HG03439 (cell line): ENCODE data around the gene NELFB.
"Not testable (repeated sequence)": the region's sequence is repeated elsewhere in the genome, so short reads cannot be mapped to it uniquely, and the experiment has no call there.

Experiments used
- ATAC-seq: cut with Tn5 transposase; IDR thresholded peaks from one replicate; pipeline ENCODE4 v1.9.1; 2021; ENCODE audit warnings: mild to moderate bottlenecking, moderate library complexity; ENCODE audit not compliant: unreplicated experiment

The NELFB gene

DNA sequence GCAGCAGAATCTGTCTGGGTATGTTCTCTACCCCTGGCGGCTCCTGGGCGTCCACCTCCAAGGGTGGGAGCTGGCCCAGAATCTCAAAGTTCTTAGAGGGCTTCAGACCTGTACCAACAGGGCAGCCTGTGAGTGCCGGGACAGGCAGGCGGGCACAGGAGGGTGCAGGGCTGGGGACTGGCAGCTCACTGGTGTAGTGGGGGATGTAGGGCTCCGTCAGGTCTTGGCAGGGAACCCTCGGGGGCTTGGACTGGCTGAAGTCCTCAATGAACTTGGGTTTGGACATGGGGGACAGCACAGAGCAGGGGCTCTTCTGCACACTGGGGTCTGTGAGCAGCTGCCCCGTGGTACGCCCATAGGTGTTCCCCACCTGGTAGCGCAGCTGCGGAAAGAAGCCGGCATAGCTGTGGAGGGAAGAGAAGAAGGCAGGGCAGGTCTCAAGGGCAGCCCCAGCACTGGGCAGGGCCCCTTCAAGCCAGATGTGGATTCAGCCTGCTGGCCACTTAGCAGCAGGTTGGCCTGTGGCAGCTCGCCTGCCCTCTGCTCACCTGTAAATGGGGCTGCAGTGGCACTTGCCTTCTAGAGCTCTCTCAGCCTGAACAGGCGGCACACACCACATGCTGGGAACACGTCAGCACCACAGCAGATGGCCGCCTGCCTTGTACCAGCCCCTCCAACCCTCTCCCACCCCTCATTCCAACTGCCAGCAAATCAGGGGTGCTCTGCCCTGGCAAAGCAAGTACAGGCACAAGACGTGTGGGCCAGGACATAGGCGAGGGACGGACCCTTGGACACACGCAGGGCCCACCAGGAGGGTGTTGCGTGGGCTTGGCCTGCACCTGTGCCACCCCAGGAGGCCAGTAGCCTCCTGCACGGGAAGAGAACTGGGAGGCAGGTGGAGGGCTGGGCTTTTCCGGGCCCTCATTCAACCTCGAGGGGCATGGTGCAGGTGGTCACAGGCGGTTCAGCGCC, 9.4 kb upstream of the NELFB start:
- ATAC-seq, result no peak

DNA sequence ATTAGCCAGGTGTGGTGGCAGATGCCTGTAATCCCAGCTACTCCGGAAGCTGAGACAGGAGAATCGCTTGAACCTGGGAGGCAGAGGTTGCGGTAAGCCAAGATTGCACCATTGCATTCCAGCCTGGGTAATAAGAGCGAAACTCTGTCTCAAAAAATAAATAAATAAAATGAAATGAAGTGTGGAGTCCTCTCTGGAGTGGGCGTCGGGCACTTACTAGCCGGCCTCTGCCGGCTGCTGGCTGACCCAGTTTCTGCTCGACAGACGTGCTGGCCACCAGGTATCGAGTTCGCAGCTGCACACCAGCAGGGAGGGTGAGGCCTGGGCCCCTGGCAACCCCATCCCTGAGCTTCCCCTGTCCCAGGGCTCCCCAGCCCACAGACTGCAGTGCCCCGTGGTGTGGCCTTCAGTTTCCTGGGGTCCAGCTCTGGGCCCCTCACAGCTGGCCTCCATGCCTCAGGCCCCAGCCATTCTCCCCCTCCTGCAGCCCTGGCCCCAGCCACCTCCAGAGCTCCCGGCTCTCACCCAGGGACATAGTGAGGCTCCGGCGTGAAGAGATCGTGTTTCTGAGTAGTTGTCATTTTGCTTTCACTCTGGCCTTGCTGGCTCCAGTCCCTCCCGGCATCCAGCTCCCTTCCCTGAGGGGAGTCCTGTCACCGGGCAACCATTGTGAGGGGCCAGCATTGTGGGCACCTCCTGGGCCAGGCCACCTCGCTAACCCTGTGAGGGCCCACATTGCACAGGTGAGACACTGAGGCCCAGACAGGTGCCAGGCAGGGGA, 7.8 kb upstream of the NELFB start:
- no peak for ATAC-seq

DNA sequence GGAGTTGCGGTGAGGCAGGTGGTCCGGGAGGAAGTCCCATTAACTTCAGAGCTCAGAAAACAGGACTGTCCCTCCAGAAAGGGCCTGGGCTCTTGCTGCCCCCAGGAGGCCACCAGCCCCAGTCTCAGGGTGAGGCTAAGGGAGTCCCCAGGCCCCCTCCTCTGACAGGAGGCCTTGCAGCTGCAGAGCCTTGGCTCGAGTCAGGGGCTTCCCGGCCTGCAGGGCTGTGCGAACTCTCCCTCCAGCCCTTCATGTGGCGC, 7.3 kb upstream of the NELFB start:
- ATAC-seq, result no peak

DNA sequence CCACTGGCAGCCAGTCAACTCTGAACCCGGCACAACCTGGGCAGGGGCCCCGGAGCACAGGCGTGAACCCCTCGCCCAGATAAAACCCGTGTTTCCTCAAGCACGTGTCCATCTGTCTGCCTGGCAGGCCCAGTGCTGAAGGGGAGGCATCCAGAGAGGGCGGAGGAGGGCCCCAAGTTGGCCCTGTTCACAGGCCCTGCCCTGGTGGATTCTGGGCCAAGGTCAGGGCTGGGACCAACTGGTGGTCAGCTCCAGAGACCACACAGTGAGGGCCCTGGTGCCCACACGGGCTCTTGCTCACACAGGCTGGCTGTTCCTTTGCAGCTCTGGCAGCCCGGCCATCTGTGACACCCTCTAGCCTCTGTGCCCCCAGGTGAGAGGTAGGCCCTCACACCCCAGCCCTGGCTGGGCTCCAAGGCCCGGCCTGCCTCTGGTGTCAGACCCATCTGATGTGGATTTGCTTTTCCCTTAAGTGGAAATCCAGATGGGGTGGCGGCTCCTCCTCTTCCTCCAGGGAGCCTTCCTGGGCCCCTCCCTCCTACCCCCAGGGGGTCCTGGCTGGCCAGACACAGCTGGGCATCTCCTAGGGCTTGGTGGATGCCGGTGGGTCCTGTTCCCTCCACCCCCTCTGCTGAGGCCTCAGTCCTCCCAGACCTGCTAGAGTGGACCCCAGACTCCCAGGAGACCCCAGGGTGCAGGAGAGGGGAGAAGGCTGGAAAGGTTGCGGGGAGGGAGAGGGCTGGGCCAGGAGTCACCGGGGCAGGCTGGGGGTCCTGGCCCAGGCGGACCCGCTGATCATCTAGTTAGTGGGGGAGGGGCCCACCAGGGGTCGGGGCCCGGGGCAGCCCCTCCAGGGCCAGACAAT, 4.6 kb upstream of the NELFB start:
- no peak for ATAC-seq

DNA sequence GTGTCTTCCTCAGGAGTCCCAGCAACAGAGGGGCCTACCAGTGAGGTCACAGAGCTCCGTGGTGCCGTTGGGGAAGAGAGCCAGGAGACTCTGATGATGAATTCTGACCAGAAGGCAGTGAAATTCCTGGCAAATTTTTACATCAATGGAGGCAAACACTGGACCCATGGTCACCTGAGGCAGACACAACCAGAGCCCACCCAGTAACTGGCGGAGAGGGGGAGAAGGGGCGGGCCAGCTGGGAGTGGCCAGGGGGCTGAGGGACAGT, 4.0 kb upstream of the NELFB start, which contains the start of gene STPG3:
Gene STPG3 (plus strand): TSS at position 93 of the 268 bp plus-strand sequence. CDS start 1 bp downstream, at position 94.
- ATAC-seq, result no peak

DNA sequence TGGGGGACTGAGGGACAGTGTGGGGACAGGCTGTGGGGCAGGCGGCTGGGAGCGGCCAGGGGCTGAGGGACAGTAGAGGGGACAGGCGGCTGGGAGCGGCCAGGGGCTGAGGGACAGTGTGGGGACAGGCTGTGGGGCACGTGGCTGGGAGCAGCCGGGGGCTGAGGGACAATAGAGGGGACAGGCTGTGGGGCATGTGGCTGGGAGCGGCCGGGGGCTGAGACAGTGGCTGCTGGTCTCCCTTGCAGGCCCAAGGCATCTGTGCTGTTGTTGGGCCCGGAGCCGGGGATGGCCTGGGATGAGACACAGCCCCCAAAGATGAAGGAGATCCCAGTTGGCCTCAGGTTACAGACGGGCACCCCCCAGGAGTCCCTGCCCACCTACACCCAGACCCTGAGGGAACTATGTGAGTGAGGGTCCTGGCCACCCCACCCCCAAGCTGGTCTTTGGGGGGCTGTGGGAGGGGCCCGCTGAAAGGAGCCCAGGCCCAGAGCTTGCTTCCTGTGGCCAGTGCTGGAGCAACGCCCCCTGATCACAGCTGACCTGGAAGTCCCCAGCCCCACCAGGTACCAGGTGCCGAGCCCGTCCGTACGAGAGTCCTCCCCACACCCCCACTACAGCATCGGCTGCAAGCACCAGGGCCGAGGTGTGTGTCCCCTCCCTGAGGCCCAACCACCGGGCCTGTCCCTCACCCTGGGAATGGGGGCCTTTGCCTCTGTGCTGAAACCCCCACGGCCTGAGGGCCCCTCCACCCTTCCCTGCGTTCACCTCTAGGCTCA, 3.4 kb upstream of the NELFB start:
- ATAC-seq, result no peak

DNA sequence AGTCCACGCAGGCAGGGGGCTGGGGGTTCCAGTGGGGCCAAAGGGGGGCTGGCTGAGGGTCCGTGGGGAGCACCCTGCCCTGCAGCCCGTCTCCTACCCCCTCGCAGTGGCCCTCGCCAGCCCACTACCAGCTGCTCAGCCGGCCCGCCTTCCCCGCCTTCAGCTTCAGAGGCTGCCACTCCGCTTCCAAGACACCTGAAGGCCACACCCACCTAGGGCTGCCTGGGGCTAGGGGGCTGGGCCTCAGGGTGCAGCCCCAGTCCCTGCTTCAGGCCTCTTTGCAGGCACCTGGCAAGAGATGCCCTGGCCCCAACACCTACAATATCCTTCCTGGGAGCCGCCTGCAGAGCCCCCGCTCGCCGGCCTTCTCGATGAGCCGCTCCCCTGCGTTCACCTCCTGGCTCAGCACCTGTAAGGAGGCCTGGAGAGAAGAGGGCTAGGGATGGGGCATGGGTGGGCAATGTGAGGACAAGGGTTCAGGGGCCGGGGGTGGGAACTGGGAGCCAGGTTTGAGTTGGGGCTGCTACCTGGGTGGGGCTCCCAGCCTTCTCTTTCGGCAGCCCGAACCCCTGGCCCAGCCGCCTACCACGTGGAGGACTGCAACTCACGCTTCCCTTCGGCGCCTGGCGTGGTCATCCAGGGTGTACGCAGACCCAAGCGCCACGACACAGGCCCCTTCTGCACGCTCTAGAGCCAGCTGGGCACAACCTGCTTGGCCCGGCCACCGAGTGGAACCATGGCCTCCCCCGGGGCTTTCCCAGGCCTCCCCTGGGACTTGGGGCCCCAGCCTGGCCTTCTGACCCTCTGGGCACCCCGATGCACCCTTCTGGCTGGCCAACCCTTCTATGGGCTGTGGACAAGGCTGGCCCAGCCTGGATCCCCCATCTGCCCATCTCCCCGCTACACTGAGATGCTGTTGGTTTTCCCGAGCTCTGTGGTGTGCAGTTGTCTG, 2.3 kb upstream of the NELFB start:
- ATAC-seq, result no peak

DNA sequence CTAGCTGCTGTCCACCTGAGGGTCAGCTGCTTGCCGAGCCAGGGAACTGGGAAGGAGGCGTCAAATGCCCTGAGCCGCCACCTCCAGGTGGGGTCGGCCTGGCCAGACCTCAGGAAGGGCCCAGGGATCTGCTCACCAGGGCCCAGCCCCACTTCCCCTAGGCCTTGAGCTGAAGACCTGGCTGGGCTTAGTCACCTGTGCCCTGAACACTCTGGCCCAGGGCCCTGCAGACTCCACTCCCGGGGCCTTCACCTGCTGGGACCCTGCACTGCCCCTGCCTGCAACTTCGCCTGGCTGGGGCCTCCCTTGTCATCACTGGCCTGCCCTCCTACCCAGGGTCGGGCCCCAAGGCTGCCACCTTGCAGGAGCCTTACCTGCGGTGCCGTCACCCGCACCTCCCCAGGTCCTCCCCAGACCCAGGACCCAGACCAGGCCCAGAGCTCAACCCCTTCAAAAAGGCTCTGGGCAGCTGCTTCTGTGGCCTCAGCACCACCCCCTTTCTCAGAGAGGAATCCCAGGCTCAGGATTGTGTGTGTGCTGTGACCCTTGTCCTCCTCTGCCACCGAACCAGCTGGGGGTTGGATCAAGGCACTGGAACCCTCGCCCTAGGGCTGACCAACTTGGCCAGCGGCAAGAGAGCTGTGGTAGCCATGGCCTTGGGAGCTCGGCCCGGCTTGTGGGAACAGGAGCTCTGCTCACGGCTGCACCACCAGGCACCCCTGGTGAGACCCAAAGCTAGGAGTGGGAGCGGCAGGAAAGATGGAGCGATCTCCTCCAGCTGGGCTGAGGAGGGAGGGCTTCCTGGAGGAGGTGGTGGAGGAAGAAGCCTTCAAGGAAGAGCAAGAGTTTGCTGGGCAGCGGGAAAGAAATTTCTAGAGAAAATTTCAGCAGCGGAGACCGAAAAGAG, 1.2 kb upstream of the NELFB start:
- no peak for ATAC-seq

DNA sequence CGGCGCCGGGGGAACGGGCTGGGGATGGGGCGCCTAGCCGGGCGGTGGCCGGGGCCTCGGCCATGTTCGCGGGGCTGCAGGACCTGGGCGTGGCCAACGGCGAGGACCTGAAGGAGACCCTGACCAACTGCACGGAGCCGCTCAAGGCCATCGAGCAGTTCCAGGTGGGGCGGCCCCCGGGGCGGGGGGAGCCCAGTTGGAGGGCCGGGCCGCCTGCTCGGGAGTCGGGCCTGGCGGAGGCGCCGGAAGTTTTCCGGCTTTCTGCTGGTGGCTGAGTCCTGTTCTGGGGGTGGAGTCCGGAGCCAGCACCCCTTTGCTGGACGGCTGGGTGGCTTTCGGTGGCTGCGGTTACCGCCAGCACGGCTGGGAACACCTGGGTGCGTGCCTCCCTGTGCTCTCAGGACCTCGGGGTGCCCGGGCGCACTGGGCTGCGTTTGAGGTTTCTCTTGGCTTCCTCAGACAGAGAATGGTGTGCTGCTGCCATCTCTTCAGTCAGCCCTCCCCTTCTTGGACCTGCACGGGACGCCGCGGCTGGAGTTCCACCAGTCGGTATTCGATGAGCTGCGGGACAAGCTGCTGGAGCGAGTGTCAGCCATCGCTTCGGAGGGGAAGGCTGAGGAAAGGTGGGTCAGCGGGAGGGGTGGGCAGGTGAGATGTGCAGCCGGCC, 454 bp downstream of the NELFB start:
- ATAC-seq, result peak; percentile 42

DNA sequence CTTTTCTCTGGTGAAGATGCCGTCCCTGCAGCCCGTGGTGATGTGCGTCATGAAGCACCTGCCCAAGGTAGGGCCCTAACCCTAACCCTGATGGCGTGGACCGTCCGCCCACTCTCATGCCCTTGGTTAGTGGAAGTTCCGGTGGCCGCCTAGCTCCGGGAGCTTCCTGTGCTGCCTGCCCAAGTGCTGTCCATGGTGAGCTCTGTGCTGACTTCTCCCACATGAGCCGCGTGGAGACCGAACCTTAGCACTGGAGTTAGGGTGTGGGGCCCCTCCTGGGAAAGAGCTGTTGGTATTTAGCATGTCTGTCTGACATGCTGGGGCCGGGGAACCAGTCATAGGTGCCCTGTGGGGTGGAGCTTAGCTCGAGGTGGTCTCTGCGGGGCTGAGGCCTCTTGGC, 1.2 kb downstream of the NELFB start:
- ATAC-seq, result no peak

DNA sequence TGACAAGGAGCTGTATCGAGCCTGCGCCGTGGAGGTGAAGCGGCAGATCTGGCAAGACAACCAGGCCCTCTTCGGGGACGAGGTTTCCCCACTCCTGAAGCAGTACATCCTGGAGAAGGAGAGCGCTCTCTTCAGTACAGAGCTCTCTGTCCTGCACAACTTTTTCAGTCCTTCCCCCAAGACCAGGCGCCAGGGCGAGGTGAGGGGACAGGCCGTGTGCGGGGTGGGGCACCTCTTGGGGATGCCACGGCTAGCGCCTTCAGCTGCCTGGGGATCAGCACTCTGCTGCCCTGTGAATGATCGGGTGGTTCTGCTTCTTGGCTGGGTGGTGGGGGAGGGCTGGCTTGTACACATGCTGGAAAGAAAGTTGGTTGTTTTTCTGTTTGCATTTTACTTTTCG, 1.7 kb downstream of the NELFB start:
- no peak for ATAC-seq

DNA sequence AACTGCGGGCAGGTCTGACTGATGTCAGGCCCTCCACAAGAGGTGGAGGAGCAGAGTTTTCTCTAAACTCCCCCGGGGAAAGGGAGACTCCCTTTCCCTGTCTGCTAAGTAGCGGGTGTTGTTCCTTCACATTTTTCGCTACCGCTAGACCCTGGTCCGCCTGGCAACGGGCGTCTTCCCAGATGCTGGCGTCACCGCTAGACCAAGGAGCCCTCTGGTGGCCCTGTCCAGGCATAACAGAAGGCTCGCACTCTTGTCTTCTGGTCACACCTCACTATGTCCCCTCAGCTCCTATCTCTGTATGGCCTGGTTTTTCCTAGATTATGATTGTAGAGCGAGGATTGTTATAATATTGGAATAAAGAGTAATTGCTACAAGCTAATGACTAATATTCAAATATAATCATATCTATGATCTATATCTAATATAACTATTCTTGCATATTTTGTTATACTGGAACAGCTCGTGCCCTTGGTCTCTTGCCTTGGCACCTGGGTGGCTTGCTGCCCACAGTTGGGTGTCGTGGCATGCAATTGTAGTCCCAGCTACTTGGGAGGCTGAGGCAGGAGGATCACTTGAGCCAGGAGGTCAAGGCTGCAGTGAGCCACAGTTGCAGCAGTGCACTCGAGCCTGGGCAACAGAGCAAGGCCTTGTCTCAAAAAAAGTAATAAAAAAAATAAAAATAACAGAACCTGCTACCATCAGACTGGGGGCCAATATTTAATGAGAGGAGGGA, 7.2 kb downstream of the NELFB start:
- not testable (repeated sequence) for ATAC-seq

DNA sequence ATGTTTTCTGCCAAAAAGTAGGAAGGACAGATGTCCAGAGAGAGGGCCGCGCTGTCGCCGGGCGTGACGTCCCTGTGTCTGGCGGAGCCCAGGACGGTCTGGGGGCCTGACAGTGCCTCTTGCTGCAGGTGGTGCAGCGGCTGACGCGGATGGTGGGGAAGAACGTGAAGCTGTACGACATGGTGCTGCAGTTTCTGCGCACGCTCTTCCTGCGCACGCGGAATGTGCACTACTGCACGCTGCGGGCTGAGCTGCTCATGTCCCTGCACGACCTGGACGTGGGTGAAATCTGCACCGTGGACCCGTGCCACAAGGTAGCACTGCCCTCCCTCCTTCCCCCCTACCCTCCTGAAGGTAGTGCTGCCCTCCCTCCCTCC, 7.8 kb downstream of the NELFB start:
- no peak for ATAC-seq

DNA sequence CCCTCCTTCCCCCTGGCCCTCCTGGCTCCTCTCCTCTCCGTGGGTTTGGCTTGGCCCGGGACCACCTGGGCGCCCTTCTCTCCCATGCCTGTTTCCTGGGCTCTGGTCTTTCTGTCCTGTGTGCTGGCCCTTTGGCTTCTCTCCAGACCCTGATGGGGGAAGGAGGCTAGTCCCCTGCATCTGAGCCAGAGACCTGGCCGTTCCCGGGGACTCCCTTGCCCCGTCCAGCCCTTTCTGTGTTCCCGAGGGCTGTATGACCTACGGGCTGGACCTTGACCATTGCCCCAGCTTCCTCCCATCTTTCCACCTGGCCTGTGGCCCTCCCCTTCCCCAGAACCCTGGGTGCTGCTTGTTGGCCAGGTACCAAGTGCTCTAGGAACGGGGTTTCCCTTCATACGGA, 8.4 kb downstream of the NELFB start:
- no peak for ATAC-seq

DNA sequence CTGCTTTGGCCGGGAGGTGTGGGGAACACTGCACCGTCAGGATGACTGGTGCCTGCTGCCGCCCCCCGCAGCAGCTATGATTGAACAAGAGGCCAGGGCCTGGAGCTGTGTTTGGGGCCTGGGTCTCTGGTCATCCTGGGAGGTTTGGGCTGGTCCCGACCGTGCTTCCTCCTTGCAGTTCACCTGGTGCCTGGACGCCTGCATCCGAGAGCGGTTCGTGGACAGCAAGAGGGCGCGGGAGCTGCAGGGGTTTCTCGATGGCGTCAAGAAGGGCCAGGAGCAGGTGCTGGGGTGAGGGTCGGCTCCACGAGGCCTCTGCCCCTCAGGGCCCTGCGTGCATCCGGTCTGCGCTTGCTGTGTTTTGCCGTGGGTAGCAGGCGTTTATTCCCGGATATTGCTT, 8.9 kb downstream of the NELFB start:
- ATAC-seq, result no peak

DNA sequence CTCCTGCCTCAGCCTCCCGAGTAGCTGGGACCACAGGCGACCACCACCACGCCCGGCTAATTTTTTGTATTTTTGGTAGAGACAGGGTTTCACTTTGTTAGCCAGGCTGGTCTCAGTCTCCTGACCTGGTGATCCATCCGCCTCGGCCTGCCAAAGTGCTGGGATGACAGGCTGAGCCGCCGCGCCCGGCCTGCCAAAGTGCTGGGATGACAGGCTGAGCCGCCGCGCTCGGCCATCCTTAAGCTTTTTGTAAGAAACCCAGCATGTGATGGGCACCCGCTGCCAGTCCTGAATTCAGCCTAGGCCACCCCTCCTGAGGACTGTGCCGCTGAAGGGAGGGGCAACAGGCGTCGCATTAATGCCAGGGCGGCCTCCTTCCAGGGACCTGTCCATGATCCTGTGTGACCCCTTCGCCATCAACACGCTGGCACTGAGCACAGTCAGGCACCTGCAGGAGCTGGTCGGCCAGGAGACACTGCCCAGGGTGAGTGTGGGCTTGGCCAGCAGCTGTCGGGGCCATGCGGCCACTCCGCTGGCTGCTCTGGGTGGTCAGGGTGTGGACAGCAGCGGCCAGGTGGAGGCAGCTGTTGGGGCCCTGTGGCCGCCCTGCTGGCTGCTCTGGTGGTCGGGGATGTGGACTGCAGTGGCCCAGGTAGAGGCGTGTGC, 10.5 kb downstream of the NELFB start:
- no peak for ATAC-seq

DNA sequence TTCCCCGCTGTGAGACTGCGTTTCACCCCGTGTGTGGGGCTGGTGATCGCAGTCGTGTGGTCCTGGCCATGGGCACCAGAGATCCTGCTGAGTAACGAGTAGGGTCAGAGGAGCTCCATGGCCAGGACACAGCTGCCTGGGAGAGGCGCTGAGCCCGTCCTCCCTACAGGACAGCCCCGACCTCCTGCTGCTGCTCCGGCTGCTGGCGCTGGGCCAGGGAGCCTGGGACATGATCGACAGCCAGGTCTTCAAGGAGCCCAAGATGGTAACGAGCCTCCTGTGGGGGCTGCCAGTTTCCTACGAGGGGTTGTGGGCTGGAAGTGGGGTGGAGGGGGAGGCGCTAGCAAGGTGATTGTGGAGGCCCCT, 11.0 kb downstream of the NELFB start:
- no peak for ATAC-seq
